Body of pancreas (tissue), 4 donors: ENCODE measurements around the gene SUB1.

Experiments used
- CTCF ChIP-seq, 7 experiments: fragments of 450-650 bp in 4 of 7; fragments of 200-600 bp in 3 of 7; sonication (generic) in 3 of 7; IDR thresholded peaks; one replicate each; pipeline ENCODE4 v1.5.1; 2016 to 2019; ENCODE audit warnings: antibody characterized with exemption in 7 of 7
- POLR2A ChIP-seq, 3 donors: fragments of 450-650 bp; IDR thresholded peaks; one replicate each; pipeline ENCODE4 v1.6.1; 2016; ENCODE audit warnings: antibody characterized with exemption in 3 of 3, mild to moderate bottlenecking in 2 of 3

DNA sequence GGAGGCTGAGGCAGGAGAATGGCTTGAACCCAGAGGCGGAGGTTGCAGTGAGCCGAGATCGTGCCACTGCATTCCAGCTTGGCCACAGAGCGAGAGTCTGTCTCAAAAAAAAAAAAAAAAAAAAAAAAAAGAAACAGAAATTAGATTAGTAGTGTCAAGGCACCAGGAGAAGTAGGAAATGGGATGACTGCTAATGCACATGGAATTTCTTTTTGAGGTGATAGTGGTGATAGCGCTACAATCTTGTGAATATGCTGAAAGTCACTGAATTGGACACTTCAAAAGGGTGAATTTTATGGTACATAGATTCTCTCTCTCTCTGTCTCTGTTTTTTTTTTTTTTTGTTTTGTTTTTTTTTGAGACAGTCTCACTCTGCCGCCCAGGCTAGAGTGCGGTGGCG lies 42.1 kb upstream of the SUB1 start:
- TF ChIP-seq CTCF (IDR thresholded peaks at IDR 0.05) = no peak
- no peak for TF ChIP-seq POLR2A (IDR thresholded peaks at IDR 0.05)
